ENCODE data around the gene SIL1.

Gene SIL1

DNA sequence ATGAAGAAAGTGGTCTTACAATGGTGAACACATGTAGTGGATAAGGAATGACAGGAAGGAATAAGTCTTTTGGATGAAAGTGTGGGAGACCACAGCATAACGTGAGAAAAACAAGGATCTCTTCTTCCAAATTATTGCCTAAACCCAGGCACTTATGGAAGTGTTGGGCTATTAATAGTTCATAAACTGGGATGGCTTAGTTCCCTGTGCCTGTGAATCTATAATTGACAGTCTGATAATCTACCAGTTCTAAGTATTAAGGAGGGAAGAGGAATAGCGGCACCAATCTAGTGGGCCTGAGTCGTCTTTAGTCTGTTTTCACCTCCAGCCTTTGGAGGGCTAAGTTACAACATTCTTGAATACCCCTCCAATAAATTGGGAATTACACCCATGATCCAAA, 283.8 kb downstream of the SIL1 start:
- TF ChIP-seq CEBPB (IDR thresholded peaks at IDR 0.05) (no peak), CREB1 (IDR thresholded peaks at IDR 0.05; ENCODE audit: low read depth) (no peak), EGR1 (IDR thresholded peaks at IDR 0.05) (no peak), YY1 (IDR thresholded peaks at IDR 0.05; ENCODE audit: low read depth) (no peak), TEAD4 (IDR thresholded peaks at IDR 0.05) (no peak)
- TF ChIP-seq, protein P1, sequence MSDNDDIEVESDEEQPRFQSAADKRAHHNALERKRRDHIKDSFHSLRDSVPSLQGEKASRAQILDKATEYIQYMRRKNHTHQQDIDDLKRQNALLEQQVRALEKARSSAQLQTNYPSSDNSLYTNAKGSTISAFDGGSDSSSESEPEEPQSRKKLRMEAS (IDR thresholded peaks at IDR 0.05) = no peak

DNA sequence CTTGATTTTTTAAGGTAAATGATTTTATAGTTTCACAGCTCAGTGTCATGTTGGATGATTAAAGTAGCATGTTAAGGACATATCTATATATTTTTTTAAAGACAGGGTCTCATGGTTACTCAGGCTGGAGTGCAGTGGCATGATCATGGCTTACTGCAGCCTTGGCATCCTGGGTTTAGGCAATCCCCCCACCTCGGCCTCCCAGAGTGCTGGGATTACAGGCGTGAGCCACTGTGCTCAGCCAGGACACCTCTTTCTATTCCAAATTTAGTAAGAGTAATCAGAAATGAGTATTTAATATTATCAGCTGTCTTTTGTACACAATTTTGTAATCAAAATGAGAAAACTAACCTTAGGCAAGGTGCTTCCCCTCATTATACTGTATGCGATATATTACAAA, 284.4 kb downstream of the SIL1 start:
- TF ChIP-seq FOXM1 (IDR thresholded peaks at IDR 0.05; ENCODE audit: borderline replicate concordance, low read depth) = no peak
- TF ChIP-seq TEAD4 (IDR thresholded peaks at IDR 0.05) = no peak
- no peak for TF ChIP-seq EP300 (IDR thresholded peaks at IDR 0.05; ENCODE audit: borderline replicate concordance)
- no peak for TF ChIP-seq EGR1 (IDR thresholded peaks at IDR 0.05)
- TF ChIP-seq, protein P1 (IDR thresholded peaks at IDR 0.05) = no peak
- no peak for TF ChIP-seq TCF12 (IDR thresholded peaks at IDR 0.05; ENCODE audit: low read depth)

DNA sequence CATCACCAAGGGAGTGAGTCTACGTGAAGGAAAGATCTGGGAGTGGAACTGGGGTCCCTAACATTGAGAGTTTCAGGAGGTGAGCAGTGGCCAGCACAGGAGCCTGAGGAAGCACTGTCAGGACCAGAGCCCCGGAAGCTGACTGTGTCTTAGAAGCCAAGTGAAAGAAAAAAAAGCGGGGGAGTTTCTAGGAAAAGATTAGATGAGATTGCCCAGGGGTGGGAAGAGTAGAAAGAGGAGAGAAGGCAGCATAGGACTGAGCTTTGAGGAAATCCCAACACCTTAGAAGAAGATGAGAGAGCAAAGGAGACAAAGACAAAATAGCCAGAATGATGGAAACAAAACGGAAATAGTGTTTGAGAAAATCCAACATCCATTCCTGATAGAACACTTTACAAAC, 286.1 kb downstream of the SIL1 start:
- TF ChIP-seq YY1 (IDR thresholded peaks at IDR 0.05; ENCODE audit: low read depth) = no peak
- TF ChIP-seq TCF12 (IDR thresholded peaks at IDR 0.05; ENCODE audit: low read depth) = no peak
- TF ChIP-seq RAD21 (IDR thresholded peaks at IDR 0.05; ENCODE audit: low read depth) = no peak
- TF ChIP-seq TAF1 (IDR thresholded peaks at IDR 0.05; ENCODE audit: low read depth) = no peak
- TF ChIP-seq, protein P1 (IDR thresholded peaks at IDR 0.05) = no peak
- TF ChIP-seq FOXM1 (IDR thresholded peaks at IDR 0.05; ENCODE audit: borderline replicate concordance, low read depth) = no peak
- TF ChIP-seq EP300 (IDR thresholded peaks at IDR 0.05; ENCODE audit: borderline replicate concordance) = no peak
- TF ChIP-seq NFIC (IDR thresholded peaks at IDR 0.05) = no peak
- no peak for TF ChIP-seq ZBTB7A (IDR thresholded peaks at IDR 0.05; ENCODE audit: low read depth)
- no peak for TF ChIP-seq CREB1 (IDR thresholded peaks at IDR 0.05; ENCODE audit: low read depth)
- TF ChIP-seq, protein P2, sequence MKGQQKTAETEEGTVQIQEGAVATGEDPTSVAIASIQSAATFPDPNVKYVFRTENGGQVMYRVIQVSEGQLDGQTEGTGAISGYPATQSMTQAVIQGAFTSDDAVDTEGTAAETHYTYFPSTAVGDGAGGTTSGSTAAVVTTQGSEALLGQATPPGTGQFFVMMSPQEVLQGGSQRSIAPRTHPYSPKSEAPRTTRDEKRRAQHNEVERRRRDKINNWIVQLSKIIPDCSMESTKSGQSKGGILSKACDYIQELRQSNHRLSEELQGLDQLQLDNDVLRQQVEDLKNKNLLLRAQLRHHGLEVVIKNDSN (IDR thresholded peaks at IDR 0.05) = no peak
- TF ChIP-seq, protein P3, sequence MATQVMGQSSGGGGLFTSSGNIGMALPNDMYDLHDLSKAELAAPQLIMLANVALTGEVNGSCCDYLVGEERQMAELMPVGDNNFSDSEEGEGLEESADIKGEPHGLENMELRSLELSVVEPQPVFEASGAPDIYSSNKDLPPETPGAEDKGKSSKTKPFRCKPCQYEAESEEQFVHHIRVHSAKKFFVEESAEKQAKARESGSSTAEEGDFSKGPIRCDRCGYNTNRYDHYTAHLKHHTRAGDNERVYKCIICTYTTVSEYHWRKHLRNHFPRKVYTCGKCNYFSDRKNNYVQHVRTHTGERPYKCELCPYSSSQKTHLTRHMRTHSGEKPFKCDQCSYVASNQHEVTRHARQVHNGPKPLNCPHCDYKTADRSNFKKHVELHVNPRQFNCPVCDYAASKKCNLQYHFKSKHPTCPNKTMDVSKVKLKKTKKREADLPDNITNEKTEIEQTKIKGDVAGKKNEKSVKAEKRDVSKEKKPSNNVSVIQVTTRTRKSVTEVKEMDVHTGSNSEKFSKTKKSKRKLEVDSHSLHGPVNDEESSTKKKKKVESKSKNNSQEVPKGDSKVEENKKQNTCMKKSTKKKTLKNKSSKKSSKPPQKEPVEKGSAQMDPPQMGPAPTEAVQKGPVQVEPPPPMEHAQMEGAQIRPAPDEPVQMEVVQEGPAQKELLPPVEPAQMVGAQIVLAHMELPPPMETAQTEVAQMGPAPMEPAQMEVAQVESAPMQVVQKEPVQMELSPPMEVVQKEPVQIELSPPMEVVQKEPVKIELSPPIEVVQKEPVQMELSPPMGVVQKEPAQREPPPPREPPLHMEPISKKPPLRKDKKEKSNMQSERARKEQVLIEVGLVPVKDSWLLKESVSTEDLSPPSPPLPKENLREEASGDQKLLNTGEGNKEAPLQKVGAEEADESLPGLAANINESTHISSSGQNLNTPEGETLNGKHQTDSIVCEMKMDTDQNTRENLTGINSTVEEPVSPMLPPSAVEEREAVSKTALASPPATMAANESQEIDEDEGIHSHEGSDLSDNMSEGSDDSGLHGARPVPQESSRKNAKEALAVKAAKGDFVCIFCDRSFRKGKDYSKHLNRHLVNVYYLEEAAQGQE (IDR thresholded peaks at IDR 0.05; ENCODE audit: low read depth) = no peak
- TF ChIP-seq TEAD4 (IDR thresholded peaks at IDR 0.05) = no peak
- TF ChIP-seq CEBPB (IDR thresholded peaks at IDR 0.05) = no peak

DNA sequence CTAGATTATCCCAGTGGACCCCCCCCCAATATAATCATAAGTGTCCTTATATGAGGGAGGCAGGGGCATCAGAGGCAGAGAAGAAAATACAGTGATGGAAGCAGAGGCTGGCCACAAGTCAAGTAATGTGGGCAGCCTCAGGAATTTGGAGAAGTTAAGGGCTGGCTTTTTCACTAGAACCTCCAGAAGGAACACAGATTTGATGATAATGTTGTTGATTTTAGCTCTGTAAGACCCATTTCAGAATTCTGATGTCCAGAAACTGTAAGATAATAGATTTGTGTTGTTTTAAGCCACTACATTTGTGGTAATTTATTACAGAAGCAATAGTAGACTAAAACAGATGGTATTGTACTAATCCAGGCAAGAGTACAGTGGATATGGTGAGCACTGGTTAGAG, 286.7 kb downstream of the SIL1 start:
- TF ChIP-seq TEAD4 (IDR thresholded peaks at IDR 0.05) (no peak), FOXM1 (IDR thresholded peaks at IDR 0.05; ENCODE audit: borderline replicate concordance, low read depth) (no peak), CREB1 (IDR thresholded peaks at IDR 0.05; ENCODE audit: low read depth) (no peak), TCF12 (IDR thresholded peaks at IDR 0.05; ENCODE audit: low read depth) (no peak), YY1 (IDR thresholded peaks at IDR 0.05; ENCODE audit: low read depth) (no peak), TAF1 (IDR thresholded peaks at IDR 0.05; ENCODE audit: low read depth) (no peak), NFIC (IDR thresholded peaks at IDR 0.05) (no peak), CEBPB (IDR thresholded peaks at IDR 0.05) (no peak), EGR1 (IDR thresholded peaks at IDR 0.05) (no peak), ZBTB7A (IDR thresholded peaks at IDR 0.05; ENCODE audit: low read depth) (no peak), EP300 (IDR thresholded peaks at IDR 0.05; ENCODE audit: borderline replicate concordance) (no peak), RAD21 (IDR thresholded peaks at IDR 0.05; ENCODE audit: low read depth) (no peak)
- TF ChIP-seq, protein P1 (IDR thresholded peaks at IDR 0.05) = no peak
- TF ChIP-seq, protein P2 (IDR thresholded peaks at IDR 0.05) = no peak
- TF ChIP-seq, protein P3 (IDR thresholded peaks at IDR 0.05; ENCODE audit: low read depth) = no peak

DNA sequence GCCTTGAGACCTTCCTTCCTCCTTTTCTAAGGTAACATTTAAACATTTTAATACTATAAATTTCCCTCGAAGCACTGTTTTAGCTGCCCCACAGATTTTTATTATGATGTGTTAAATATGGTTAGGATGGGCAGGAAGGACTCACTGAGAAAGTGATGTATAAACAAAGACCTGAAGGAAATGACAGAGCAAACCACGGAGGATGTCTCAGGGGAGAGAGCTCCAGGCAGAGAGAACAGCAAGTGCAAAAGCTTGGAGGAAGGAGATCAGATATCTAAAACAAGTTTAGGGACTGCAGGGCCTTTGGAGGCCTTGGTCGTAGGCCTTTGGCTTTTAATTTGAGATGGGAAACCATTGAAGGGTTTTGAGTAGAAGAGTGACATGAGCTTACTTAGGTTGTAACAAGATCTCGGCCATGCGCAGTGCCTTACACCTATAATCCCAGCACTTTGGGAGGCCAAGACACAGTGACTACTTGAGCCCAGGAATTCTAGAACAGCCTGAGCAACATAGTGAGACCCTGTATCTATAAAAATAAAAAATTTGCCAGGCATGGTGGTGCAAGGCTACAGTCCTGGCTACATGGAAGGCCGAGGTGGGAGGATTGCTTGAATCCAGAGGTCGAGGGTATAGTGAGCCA, 287.5 kb downstream of the SIL1 start:
- TF ChIP-seq, protein P2 (IDR thresholded peaks at IDR 0.05) = no peak
- TF ChIP-seq RAD21 (IDR thresholded peaks at IDR 0.05; ENCODE audit: low read depth) = no peak
- TF ChIP-seq, protein P3 (IDR thresholded peaks at IDR 0.05; ENCODE audit: low read depth) = no peak
- TF ChIP-seq TAF1 (IDR thresholded peaks at IDR 0.05; ENCODE audit: low read depth) = no peak
- TF ChIP-seq CEBPB (IDR thresholded peaks at IDR 0.05) = no peak
- no peak for TF ChIP-seq FOXM1 (IDR thresholded peaks at IDR 0.05; ENCODE audit: borderline replicate concordance, low read depth)
- no peak for TF ChIP-seq NFIC (IDR thresholded peaks at IDR 0.05)
- TF ChIP-seq YY1 (IDR thresholded peaks at IDR 0.05; ENCODE audit: low read depth) = no peak
- no peak for TF ChIP-seq CREB1 (IDR thresholded peaks at IDR 0.05; ENCODE audit: low read depth)
- TF ChIP-seq, protein P1 (IDR thresholded peaks at IDR 0.05) = no peak
- TF ChIP-seq ZBTB7A (IDR thresholded peaks at IDR 0.05; ENCODE audit: low read depth) = no peak
- TF ChIP-seq TCF12 (IDR thresholded peaks at IDR 0.05; ENCODE audit: low read depth) = no peak
